Measurements from ENCODE around the gene EXOC1. TPM values are rescaled to one million over a fixed set of nuclear protein-coding genes. Genes with fewer than 3 reads are reported as not detected.
"Not testable (repeated sequence)": the region's sequence is repeated elsewhere in the genome, so short reads cannot be mapped to it uniquely, and the experiment has no call there.

Gene EXOC1
- total RNA-seq, 1 donor from 2014 or later = 13.6 TPM

GRCh38 chr4:55931833-55932232 lies 78.4 kb downstream of the EXOC1 start:
- no peaks in the 10 kb centered on the region for H3K36me3 ChIP-seq
- H3K4me1 ChIP-seq = no peaks in the 10 kb centered on the region
- H3K4me3 ChIP-seq = no peak overlapping the region
- no peak for DNase-seq (ENCODE audit: low spot score in 2 of 2)
- H3K9me3 ChIP-seq = no peaks in the 10 kb centered on the region
- H3K27me3 ChIP-seq = no peaks in the 10 kb centered on the region
- no peak overlapping the region for H3K27ac ChIP-seq
- intact Hi-C loops (cut with DNase I) = no loop called here
- TF ChIP-seq CTCF (IDR thresholded peaks at IDR 0.05) = no peak

GRCh38 chr4:55932511-55932910 lies 79.1 kb downstream of the EXOC1 start:
- Histone ChIP-seq H3K27ac (no peak overlapping the region), H3K27me3 (no peaks in the 10 kb centered on the region), H3K4me3 (no peak overlapping the region), H3K4me1 (no peaks in the 10 kb centered on the region), H3K9me3 (no peaks in the 10 kb centered on the region), H3K36me3 (no peaks in the 10 kb centered on the region)
- intact Hi-C loops (cut with DNase I) = no loop called here
- no peak for DNase-seq (ENCODE audit: low spot score in 2 of 2)
- TF ChIP-seq CTCF (IDR thresholded peaks at IDR 0.05) = no peak

- no peaks in the 10 kb centered on the region for H3K4me1 ChIP-seq
- no peaks in the 10 kb centered on the region for H3K27me3 ChIP-seq
- no peak overlapping the region for H3K27ac ChIP-seq
- H3K4me3 ChIP-seq = no peak overlapping the region
- H3K9me3 ChIP-seq = no peaks in the 10 kb centered on the region
- H3K36me3 ChIP-seq = no peaks in the 10 kb centered on the region
- intact Hi-C loops (cut with DNase I) = no loop called here
- DNase-seq (ENCODE audit: low spot score in 2 of 2) = no peak
- no peak for TF ChIP-seq CTCF (IDR thresholded peaks at IDR 0.05)
These were observed 80.2 kb downstream of the EXOC1 start for GRCh38 chr4:55933611-55934010.

GRCh38 chr4:55935907-55936306 lies 82.5 kb downstream of the EXOC1 start:
- H3K4me3 ChIP-seq; intact Hi-C loops (cut with DNase I); H3K36me3 ChIP-seq; H3K9me3 ChIP-seq; DNase-seq (ENCODE audit: low spot score in 2 of 2); H3K4me1 ChIP-seq; H3K27ac ChIP-seq; H3K27me3 ChIP-seq: not testable (repeated sequence)

- Histone ChIP-seq H3K27ac (no peak overlapping the region), H3K4me1 (no peaks in the 10 kb centered on the region), H3K27me3 (no peaks in the 10 kb centered on the region), H3K9me3 (no peaks in the 10 kb centered on the region), H3K4me3 (no peak overlapping the region), H3K36me3 (no peaks in the 10 kb centered on the region)
- intact Hi-C loops (cut with DNase I) = no loop called here
- no peak for TF ChIP-seq CTCF (IDR thresholded peaks at IDR 0.05)
- no peak for DNase-seq (ENCODE audit: low spot score in 2 of 2)
These were observed 85.0 kb downstream of the EXOC1 start for GRCh38 chr4:55938481-55938880.

- Histone ChIP-seq H3K27me3 (no peaks in the 10 kb centered on the region), H3K36me3 (no peaks in the 10 kb centered on the region), H3K9me3 (no peaks in the 10 kb centered on the region), H3K4me3 (no peak overlapping the region), H3K4me1 (no peaks in the 10 kb centered on the region), H3K27ac (no peak overlapping the region)
- TF ChIP-seq CTCF (IDR thresholded peaks at IDR 0.05) = no peak
- DNase-seq (ENCODE audit: low spot score in 2 of 2) = no peak
- intact Hi-C loops (cut with DNase I) = no loop called here
These were observed 86.0 kb downstream of the EXOC1 start for GRCh38 chr4:55939421-55939820.
